HG03439 (cell line): Measurements from ENCODE around the gene ADGRB2.

Source experiments
- ATAC-seq: cut with Tn5 transposase; IDR thresholded peaks from one replicate; pipeline ENCODE4 v1.9.1; 2021; ENCODE audit warnings: mild to moderate bottlenecking, moderate library complexity; ENCODE audit not compliant: unreplicated experiment

The ADGRB2 gene

DNA sequence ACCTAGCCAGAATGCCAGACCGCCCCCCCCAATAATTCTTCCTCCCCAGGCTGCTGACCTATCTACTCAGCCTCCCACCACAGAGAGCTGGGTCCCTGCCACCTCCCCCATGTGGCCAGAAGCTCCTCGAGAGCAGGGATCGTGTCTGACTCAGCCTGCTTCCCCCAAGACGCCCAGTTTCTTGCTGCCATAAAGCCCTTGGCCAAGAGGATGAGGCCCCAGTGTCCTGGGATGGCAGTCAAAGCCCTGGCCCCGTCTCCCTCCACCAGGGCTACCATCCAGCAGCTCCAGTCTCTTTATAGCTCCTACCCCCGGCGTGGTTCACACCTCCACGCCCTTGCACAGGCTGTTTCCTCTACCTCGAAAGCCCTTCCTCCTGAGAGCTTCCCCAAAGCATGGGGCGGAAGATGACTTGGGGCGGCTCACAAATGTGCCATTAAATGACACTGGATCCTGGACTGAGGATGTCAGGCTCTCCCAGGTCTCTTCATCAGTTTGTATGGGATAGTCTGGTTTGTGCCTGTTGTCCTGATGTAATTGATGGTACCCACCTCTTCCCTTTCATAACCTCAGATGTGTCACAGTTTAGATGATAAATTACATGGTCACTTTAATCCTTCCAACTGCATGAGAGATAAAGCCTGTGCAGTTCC lies 13.2 kb downstream of the ADGRB2 start:
- ATAC-seq = no peak

DNA sequence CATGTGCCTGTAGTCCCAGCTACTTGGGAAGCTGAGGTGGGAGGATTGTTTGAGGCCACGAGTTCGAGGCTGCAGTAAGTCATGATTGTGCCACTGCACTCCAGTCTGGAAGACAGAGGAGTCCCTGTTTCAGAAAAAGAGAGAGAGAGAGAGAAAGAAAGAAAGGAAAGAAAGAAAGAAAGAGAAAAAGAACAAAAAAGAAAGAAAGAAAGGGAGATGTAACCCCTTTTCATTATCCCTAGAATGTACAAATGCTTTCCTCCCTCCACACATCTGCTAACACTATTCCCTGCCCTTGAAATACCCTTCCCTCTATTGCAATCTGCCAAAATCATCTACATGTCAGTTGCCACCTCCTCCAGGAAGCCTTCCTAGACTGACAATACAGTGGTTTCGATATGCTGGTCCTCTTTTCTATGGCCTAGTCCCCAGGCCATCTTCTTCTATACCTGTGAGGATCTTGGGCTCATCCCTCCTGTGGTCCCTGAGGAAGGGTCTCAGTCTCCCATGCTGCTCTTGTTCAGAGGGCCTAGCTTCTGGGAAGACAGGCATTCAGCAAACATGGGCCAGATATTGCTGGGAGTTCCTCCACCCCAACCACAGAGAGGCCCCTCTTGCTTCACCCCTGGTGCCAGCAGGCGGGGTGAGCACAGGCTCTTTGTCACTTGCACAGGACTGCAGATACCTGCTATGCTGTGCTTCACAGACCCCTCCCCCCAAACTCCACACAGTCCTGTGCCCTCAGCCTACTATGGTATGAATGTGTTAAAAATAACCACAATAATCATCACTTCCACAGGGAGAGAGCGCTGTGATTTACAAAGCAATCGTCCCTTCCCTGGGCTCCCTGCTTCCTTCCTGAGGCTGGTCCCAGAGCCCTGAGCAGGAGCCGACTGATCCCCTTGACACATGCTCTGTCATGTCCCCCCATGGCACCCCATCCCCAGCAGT lies 14.1 kb downstream of the ADGRB2 start:
- no peak for ATAC-seq

DNA sequence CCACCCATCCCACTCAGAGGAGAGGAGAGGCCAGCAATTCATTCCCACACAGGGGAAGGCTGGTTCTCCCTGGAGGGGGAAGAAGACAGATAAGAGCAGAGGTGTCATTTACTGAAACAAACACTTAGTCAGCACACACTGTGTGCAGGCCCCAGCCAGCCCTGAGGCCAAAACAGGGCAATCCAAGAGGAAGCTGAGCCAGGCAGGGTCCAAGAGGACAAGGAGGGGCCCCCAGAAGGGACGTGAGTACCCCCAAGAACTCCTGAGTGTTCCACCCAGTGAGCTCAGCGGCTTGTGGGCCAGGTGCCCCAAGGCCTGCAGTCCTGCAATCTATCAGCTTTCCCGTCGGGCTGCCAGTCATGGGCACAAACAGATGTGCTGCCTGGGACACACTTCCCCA lies 15.8 kb downstream of the ADGRB2 start:
- no peak for ATAC-seq

DNA sequence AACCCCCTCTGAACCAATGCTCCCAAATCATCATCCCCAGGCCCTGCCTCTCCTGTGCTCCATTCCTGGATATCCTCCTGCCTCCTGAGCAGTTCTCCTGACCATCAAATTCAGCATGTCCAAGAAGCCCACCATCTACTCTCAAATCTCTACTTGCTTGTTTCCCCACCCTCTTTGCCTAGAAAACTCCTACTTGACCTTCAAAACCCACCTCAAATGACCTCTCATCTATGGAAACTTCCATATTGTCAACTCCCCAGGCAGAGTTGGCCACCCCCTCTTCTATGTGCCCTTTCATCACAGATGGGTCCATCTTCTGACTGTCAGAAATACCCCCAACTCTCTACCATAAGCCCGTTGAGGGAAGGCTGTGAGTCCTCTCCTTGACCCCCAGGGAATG lies 16.8 kb downstream of the ADGRB2 start:
- no peak for ATAC-seq

DNA sequence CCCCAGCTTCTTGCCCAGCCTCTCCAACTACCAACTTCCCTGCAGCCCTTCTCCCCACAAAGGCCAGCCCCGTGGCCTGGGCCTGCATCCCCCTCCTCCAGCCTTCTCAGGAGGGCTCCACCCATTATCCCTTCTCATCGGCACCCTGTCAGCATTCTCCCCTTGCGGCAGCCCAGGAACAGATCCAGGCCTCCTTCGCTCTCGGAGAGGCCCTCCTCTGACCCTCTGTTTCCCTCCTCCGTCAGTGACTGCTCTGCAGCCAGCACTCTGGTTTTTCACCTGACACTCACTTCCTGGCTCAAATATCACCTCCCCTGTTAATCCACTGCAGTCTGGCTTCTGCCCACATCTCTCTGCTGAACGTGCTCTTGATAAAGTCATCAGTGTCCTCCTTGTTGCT lies 17.5 kb downstream of the ADGRB2 start:
- no peak for ATAC-seq

DNA sequence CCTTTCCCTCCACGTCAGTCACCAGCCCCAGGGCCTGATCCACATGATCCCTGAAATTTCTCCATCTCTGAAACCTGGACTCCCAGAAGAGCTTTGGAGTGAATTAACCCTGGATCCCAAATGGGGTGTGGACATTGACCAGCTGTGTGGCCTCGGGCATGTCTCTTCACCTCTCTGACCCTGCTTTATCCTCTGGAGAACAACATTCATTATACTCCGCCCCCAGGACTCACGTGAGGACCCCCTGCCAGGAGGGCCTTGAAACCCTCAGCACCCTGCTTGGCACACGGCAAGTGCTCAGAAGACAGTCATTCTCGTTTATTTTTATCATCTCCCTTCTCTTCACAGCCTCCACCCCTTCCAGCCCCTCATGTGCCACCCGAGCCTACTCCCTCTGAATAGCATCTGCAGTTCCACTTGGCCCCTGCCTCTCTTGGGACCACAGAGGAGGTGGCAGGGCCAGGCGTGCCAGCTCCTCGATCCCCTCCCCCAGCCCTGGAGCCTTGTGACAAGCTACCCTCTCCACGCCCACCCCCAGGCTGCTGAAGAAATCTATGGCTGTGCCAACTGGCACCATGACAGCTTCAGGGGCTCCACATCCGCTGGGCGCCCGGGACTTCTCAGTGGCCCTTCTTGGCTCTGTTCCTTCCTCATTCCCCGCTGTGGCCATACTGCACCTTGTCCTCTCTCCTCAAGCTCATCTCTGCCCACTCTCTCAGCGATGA lies 18.0 kb downstream of the ADGRB2 start:
- ATAC-seq = no peak

DNA sequence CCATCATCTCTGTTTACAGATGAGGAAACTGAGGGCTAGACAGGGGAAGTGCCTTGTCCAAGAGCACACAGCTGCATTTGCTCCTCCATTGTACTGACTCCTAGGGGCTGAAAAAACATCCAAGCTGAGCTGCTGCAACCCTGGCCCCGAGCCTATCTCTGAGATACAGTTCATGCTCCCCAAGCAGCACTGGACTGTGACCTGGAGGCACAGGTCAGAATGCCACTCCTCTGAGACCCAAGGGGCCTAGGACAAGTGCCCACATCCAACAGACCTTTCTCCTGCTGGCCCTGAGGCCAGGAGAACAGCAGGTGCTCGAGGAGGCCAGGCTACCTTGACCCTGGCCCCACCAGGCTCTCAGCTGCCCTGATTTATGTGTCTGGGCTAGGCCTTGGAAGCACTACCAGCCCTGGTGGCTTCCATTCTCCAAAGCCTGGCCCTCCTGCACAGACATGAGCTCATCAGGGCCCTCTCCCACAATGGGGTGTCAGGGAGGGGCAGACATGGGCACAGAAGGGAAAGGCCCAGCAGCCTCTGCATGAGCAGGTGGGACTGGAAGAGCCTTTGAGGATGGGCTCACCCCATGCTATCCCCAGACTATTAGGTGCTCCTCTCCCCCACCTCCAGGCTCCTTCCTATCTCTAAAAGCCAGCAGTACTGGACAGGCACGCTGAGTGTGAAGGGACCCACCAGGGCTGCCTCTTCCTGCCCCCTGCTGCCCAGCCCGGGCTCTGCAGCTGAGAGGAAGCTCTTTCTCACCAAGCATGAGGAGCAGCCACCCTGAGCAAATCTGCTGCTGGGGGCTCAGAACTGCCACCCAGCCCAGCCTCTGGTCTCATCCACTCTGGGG lies 18.8 kb downstream of the ADGRB2 start:
- no peak for ATAC-seq

DNA sequence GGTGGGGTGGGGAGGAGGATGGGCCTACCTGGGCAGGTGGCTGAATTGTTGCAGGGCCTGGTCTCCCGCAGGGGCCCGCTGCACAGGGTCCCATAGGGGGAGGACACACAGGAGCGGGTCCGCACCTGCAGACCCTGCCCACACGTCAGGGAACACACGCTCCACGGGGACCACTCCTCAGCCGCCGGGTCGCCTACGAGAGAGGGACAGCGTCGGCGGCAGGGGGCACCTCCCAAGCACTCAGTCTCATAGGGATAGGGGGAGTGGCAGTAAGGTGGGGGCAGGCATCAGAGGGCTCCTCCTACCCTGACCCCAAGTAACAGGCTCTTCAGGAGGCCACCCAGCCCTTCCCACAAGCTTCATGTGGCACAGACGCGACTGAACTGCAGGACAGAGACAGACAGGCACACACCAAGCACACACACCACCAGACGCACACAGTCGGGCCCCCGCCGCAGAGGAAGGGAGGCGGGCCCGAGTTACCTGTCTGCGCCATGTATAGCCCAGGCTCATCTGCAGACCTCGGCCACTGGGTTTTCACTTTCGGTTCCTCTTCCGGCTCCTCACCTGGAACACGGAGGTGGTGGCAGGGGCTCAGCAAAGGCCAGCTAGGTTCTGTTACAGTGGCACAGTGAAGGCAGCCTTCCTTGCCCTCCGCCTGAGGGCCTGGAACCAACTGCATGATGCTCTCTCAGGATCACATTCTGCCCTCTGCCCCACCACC lies 19.8 kb downstream of the ADGRB2 start:
- ATAC-seq = no peak

DNA sequence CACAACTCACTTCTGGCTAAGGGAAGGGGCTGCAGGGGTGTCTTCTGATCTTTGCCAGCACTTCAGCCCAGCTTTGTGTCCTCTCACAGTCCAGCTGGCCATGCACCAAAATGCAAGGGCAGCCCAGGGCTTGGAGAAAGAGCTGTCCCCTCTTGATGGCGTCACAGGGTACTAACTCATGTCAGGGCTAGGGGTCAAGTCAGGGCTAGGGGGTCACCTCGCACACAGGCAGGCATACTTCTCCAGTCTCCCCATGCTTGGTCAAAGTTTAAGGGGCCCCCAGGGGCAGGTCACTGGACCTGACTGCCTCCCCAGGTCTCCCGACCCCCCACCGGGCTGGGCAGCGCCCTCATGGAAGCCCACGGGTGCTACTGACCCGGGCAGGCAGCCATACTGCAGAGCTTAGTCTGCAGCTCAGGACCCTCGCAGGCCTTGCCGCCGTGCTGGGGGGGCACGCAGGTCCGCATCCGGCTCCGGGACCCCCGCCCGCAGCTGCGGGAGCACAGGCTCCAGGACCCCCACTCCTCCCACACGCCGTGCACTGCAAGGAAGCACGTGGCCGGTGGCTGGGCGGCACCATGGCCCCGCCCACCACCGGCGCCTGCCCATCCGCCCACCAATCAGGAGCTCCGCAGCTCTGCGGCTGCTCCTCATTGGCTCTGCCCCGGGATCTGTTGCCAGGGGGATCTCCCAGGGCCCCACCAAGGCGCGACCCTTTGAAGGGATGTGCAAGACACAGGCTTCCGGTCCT lies 21.5 kb downstream of the ADGRB2 start:
- no peak for ATAC-seq

DNA sequence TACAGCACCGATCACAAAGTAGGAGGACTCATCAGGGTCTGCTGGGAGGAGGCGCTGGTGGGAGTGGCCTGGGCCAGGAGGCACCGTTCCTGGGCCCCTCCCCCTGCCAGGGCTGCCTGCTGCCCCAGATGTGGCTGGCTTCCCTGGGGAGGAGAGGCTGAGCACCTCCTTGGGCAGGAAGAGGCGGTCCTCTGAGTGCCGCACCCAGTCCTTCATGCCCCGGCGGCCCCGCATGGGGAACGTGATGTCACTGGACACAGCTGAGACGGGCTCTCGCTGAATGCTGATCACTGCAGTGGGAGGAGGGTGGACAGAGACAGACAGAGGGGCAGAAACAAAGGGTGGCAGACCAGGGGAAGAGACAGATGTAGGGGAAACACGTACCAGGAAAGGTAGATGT lies 24.8 kb downstream of the ADGRB2 start:
- no peak for ATAC-seq

DNA sequence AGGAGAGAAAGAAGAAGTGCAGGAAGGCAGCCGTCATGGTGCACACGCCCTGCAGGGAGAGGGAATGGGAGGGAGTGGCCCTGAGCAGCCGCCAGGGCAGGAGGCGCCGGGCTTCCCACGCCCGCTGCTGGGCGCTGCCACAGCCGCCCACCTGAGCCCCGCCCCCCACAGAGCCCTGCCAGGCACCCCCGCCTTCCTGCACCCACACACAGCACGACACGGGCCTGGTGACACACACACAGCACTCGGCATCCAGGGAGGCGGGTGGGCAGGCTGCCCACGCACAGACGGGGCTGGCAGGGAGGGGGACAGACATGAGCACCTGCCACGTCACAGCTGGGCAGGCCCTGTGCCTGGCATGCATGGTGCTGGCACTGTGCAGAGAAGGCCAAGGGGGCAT lies 27.5 kb downstream of the ADGRB2 start:
- ATAC-seq = no peak

DNA sequence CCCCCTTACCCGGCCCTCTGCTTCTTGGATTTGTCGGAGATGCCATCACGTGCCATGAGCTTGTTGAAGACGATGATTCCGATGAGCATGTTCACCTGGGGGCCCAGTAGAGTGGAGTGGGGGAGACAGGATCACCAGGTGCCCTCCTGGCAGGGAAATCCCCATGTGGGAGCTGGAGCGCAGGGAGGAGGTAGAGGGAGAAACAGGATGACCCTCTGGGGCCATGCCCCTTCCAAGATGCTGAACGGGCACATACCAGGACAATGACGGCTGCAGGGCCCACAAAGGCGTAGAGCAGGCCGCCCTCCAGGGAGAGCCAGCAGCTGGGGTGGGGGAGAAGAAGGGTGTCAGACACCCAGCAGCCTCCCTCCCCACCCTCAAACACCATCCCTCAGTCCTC lies 28.6 kb downstream of the ADGRB2 start:
- ATAC-seq = no peak

DNA sequence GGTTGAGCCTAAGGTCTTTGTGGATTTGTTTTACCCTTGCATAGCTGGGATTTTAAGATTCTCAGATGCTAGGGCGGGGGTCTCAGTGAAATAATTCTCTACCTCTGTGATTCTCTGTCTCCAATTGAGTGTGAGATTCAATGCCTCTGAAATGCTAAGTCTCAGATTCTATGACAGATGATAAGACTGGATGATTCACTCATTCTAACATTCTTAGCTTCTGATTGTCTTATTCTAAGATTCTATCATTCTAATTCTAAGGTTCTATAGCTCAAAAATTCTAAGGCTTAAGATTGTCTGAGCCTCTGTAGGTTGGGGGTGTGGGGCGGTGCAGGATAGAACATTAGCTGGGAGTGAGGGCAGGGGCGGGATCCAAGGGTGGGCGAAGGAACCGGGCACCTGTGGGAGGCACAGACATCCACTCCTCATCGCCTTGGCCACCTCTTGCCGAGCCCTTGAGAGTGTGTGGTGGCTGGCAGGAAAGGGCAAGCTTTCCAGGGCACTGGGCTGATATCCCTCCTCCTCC lies 29.5 kb downstream of the ADGRB2 start:
- no peak for ATAC-seq

DNA sequence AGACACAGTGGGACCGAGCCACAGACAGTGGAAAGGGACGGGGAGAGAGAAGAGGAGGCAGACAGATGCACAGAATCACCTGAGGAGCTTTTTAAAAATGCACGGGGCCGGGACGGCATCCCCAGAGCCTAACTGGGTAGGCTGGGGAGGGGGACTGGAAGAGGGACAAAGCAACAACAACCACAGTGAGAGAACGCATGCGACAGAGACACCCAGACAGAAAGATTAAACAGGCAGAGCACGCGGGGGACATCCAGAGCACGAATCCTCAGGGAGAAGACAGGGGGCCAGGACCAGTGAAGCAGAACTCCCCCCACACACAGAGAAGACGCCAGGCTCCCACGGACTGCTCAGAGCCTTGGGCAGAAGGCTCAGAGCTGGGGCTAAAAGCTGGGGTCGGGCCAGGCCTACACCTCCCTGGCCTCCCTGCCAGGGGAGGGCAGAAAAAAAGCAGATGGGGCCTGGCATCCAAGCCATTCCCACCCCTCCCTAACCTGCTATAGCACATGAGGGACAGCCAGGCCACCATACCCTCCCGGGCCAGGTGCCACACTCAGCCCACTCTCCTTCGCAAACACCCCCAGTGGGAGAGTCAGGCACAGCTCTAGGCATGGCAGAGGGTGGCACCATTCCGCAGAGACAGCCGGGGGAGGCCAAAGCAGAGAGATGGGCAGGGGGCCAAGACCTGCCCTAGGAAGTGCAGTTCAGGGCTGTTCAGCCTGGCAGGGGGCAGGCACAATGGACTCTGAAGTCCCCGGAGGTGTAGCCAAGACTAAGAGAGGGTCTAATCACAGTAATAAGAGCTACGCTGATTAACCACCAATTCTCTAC lies 30.5 kb downstream of the ADGRB2 start:
- no peak for ATAC-seq

DNA sequence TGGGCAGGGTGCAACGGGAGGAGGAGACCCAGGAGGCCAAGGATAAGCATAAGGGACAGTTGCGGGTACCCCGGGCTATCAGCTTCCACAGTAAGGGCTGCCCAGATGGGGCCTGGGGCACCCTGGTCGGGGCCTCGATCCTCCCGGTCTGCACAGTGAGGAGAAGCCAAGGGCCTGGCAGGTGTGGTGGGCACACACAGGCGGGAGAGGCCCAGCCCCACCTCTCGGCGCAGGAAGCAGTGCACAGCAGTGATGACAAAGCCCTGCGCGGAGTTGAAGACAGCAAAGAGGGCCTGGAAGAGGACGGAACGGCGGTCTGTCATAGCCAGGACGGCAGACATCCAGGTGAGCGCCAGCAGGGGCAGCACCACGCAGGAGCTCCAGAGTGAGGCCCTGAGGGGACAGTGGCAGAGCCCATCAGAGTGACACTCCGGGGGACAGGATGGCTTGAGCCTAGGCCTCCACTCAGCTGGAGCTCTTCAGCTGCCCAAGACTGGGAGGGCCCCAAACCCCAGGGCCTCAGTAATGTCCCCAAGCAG lies 31.3 kb downstream of the ADGRB2 start:
- ATAC-seq = no peak

DNA sequence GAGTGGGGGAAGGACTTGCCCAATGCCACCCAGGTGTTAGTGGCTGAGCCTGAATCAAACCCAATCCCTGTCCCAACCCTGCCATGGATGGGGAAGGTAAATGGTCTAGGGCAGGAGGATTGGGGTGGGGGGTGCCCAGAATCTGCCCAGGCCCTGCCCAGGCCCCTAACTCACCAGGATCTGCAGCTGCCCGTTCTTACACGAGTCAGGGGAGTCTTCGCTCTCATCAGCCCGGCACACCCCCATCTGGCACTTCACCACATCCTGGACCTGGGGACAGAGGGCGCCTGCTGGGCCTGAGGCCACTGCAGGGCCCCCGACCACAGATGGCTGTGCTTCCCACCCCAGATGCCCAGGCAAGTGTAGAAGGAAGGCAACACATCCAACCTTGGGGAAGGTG lies 31.8 kb downstream of the ADGRB2 start:
- ATAC-seq = no peak

DNA sequence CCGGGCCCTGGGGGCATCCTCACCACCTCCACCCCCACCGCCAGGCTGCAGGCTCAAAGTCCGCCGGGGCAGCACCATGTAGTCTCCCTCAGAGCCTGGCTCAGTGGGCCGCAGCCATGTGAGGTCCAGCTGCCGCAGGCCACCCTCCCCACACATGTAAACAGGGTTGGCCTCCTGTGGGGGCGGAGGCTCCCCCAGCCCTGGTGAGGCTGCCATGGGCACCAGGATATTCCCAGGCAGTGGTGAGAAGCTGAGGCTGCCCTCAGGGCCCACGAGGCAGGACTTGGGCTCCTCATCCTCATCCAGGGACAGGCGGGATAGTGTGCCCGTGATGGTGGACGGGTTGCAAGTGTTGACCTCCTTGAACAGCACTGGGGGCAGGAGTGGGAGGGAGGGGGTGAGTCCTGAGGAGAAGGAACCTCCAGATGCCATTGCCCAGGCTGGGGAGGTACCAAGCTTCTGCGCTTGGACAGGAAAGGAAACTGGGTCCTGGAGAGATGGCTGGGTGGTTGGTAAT lies 33.0 kb downstream of the ADGRB2 start:
- ATAC-seq = no peak
